Ascending aorta (tissue), 2 donors: ENCODE results near the gene CEP135. TPM values are rescaled to one million over a fixed set of nuclear protein-coding genes. Genes with fewer than 3 reads are reported as not detected.
"Not testable (repeated sequence)": the region's sequence is repeated elsewhere in the genome, so short reads cannot be mapped to it uniquely, and the experiment has no call there.

Experiments
- DNase-seq, 2 donors: peaks; one replicate each; pipeline ENCODE4 v3.0.0-alpha.2; 2019; ENCODE audit warnings: low spot score in 2 of 2
- H3K27ac ChIP-seq, 2 donors: fragments of 200-600 bp; sonication (generic); one replicate each; pipeline ENCODE4 v1.5.1; 2016 to 2017; ENCODE audit warnings: mild to moderate bottlenecking in 1 of 2
- H3K27me3 ChIP-seq: fragments of 200-600 bp; sonication (generic); one replicate; pipeline ENCODE4 v1.5.1; 2017
- H3K36me3 ChIP-seq, 2 donors: fragments of 200-600 bp; sonication (generic); one replicate each; pipeline ENCODE4 v1.5.1; 2016
- H3K4me1 ChIP-seq, 2 donors: fragments of 200-600 bp; sonication (generic); one replicate each; pipeline ENCODE4 v1.5.1; 2016 to 2017; ENCODE audit warnings: mild to moderate bottlenecking in 1 of 2
- H3K4me3 ChIP-seq, 2 donors: fragments of 200-600 bp; sonication (generic); one replicate each; pipeline ENCODE4 v1.5.1; 2016 to 2017; ENCODE audit warnings: mild to moderate bottlenecking in 1 of 2
- H3K9me3 ChIP-seq, 2 donors: fragments of 200-600 bp; sonication (generic); one replicate each; pipeline ENCODE4 v1.5.1; 2016
- intact Hi-C: fragments of 100-400 bp; cut with DNase I; formaldehyde crosslinking; loops from one replicate; pipeline ENCODE4 v1.15.1; 2023
- total RNA-seq: library from RNA; depleted of rRNA; stranded (reverse); fragments of >200 nt; gene quantifications from one replicate; pipeline ENCODE4 v1.1.0, GENCODE V29; 2016
- TF ChIP-seq, protein P1 (sequence below), 3 experiments: fragments of 200-600 bp in 2 of 3; fragments of 450-650 bp in 1 of 3; sonication (generic) in 2 of 3; IDR thresholded peaks; one replicate each; pipeline ENCODE4 v1.5.1; 2016 to 2019; ENCODE audit warnings: antibody characterized with exemption in 3 of 3, mild to moderate bottlenecking in 1 of 3, moderate library complexity in 1 of 3

The CEP135 gene
- total RNA-seq, 1 donor from 2014 or later, result 0.53 TPM

DNA sequence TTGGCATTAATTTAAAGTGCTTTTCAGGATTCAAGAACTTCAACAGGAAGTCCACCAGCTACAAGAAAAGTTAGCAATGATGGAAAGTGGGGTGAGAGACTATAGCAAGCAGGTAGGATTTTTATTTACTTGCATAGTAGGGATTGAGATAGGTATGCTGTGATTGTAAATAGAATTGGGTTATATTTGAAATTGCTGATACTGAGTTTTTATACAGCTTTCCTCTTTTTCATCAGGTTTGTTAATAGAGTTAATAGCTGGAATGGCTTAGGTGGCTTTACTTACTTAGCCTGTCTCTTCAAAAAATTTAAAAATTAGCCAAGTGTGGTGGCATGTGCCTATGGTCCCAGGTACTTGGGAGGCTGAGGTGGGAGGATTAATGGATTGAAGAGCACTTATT is 10.9 kb downstream of the CEP135 start:
- Histone ChIP-seq H3K36me3 (peaks cover 6 to 18% of the 10 kb centered on the region in 2 donors), H3K27me3 (no peaks in the 10 kb centered on the region), H3K4me1 (no peaks in the 10 kb centered on the region), H3K4me3 (no peak overlapping the region), H3K9me3 (no peaks in the 10 kb centered on the region), H3K27ac (no peak overlapping the region)
- TF ChIP-seq, protein P1, sequence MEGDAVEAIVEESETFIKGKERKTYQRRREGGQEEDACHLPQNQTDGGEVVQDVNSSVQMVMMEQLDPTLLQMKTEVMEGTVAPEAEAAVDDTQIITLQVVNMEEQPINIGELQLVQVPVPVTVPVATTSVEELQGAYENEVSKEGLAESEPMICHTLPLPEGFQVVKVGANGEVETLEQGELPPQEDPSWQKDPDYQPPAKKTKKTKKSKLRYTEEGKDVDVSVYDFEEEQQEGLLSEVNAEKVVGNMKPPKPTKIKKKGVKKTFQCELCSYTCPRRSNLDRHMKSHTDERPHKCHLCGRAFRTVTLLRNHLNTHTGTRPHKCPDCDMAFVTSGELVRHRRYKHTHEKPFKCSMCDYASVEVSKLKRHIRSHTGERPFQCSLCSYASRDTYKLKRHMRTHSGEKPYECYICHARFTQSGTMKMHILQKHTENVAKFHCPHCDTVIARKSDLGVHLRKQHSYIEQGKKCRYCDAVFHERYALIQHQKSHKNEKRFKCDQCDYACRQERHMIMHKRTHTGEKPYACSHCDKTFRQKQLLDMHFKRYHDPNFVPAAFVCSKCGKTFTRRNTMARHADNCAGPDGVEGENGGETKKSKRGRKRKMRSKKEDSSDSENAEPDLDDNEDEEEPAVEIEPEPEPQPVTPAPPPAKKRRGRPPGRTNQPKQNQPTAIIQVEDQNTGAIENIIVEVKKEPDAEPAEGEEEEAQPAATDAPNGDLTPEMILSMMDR (IDR thresholded peaks at IDR 0.05), result no peak
- intact Hi-C loops, result no loop called here
- no peak for DNase-seq

DNA sequence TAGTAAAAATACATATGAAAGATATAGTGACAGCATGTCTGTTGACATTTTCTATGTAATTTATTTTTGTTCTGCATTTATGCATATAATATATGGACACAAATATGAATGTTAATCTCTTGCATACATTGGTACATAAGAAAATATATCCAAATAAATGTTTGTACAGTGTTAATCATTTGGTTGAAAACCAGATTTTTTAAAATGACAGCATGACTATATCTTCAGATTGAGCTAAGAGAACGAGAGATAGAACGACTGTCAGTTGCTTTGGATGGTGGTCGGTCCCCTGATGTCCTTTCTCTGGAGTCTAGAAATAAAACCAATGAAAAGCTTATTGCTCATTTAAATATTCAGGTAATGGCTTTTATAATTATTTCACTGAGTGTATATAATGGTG is 15.3 kb downstream of the CEP135 start:
- H3K4me3 ChIP-seq, result no peak overlapping the region
- H3K27ac ChIP-seq, result no peak overlapping the region
- DNase-seq, result no peak
- TF ChIP-seq, protein P1 (IDR thresholded peaks at IDR 0.05), result no peak
- H3K4me1 ChIP-seq, result no peaks in the 10 kb centered on the region
- no peaks in the 10 kb centered on the region for H3K27me3 ChIP-seq
- peaks cover 0 to 8% of the 10 kb centered on the region in 2 donors for H3K36me3 ChIP-seq
- intact Hi-C loops, result no loop called here
- no peaks in the 10 kb centered on the region for H3K9me3 ChIP-seq

DNA sequence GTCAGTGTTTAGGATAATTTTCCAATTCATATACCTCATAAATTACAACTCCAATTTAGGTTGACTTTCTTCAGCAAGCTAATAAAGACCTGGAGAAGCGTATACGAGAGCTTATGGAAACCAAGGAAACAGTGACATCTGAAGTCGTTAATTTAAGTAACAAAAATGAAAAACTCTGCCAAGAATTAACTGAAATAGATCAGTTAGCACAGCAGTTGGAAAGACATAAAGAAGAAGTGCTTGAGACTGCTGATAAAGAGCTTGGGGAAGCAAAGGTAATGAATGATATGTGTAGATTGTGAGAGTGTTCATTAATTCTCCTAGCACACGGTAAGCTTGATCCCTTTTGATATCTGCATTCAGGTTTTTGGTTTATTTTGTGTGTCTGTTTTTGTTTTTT is 16.8 kb downstream of the CEP135 start:
- Histone ChIP-seq H3K4me1 (no peaks in the 10 kb centered on the region), H3K27ac (no peak overlapping the region), H3K27me3 (no peaks in the 10 kb centered on the region), H3K36me3 (peaks cover 0 to 8% of the 10 kb centered on the region in 2 donors), H3K9me3 (no peaks in the 10 kb centered on the region), H3K4me3 (no peak overlapping the region)
- no peak for DNase-seq
- intact Hi-C loops, result no loop called here
- TF ChIP-seq, protein P1 (IDR thresholded peaks at IDR 0.05), result no peak

DNA sequence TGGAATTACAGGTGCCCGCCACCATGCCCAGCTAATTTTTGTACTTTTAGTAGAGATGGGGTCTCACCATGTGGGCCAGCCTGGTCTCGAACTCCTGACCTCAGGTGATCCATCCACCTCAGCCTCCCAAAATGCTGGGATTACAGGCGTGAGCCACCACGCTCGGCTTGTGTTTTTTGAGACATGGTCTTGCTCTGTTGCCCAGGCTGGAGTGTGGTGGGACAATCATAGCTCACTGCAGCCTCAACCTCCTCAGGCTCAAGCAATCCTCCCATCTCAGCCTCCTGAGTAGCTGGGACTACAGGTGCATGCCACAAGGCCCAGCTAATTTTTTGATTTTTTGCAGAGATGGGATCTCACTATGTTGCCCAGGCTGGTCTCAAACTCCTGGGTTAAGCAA is 17.6 kb downstream of the CEP135 start:
- H3K9me3 ChIP-seq, H3K4me3 ChIP-seq, DNase-seq, H3K27ac ChIP-seq, H3K36me3 ChIP-seq, intact Hi-C loops, H3K27me3 ChIP-seq, H3K4me1 ChIP-seq: not testable (repeated sequence)

DNA sequence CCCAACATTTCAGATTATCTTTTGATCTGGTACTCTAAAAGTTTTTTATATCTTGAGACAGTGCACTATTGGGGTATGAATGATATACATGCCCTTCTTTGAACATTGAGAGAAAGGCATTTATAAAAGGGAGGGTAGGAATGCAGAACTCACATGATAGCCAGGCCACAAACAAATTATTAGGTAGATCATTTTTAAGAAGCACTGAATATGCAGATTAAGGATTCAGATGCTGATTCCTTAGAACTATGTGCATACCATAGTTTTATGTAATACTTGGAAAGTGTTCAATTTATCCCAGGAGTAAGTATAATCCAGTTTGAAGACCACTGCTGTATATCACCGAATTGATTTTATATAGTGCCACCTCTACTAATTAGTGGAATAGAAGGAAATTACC is 18.6 kb downstream of the CEP135 start:
- Histone ChIP-seq H3K27ac (no peak overlapping the region), H3K4me1 (no peaks in the 10 kb centered on the region), H3K9me3 (no peaks in the 10 kb centered on the region), H3K4me3 (no peak overlapping the region), H3K27me3 (no peaks in the 10 kb centered on the region), H3K36me3 (peaks cover 0 to 4% of the 10 kb centered on the region in 2 donors)
- no peak for DNase-seq
- TF ChIP-seq, protein P1 (IDR thresholded peaks at IDR 0.05), result no peak
- intact Hi-C loops, result no loop called here

DNA sequence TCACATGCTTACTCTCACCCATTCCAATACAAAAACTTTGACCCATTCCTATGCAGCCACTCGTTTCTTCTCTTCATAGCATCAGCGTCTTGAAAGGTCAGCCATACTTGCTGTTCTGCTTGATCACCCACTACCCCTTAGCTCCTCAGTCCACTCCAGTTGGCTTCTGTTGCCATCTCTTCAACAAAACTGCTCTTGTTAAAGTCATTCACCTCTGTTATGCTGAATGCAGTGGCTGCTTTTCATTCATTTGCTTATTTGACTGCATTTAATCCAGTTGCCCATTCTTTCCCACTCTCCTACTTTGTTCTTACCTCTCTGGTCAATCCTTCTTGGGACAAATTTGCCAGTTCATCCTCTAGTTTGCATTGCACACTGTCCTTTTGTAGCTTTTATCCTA is 24.9 kb downstream of the CEP135 start:
- DNase-seq, result no peak
- no peaks in the 10 kb centered on the region for H3K27me3 ChIP-seq
- peaks cover 0 to 4% of the 10 kb centered on the region in 2 donors for H3K36me3 ChIP-seq
- TF ChIP-seq, protein P1 (IDR thresholded peaks at IDR 0.05), result no peak
- H3K9me3 ChIP-seq, result no peaks in the 10 kb centered on the region
- H3K4me3 ChIP-seq, result no peak overlapping the region
- no peaks in the 10 kb centered on the region for H3K4me1 ChIP-seq
- no peak overlapping the region for H3K27ac ChIP-seq
- intact Hi-C loops, result no loop called here
